ENCODE measurements around the gene LRIG2.

The LRIG2 gene

DNA sequence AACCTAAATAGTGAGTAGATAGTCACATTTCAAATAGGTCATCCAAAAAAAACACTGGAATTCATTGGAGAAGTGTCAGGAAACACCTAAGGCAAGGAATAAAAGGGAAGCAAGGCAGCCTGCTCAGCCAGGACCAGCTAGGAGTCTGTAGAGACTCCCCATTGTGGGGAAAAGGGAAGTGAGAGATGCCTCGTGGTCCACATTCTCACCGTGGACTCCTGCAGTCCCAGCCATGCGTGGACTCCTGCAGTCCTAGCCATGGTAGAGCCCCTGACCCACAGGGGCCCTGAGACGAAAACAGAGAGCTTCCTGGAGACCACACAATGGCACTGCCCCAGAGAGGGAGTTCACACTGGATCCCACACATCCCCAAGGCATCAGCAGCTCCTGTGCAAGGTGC lies 97.5 kb downstream of the LRIG2 start:
- DNase-seq: no peak

GRCh38 chr1:113178106-113178505 lies 105.1 kb downstream of the LRIG2 start:
- no peak for DNase-seq

DNA sequence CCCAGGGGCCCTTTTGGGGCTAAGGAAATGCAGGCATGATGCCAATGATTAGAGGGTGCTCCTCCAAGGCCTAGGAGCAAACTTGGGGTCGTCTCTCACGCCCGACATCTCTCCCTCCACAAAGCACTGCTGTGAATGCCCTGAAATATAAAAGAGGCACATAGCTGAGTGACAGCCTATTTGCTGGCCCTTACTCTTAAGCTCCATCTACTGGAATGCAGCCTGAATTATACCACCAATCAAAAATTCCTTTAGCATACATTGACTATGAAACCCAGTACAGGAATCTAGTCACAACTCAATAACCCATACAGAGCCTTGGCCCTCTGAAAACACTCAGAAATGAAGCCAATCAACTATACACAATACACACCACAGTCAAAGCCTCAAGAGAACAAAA lies 105.5 kb downstream of the LRIG2 start:
- no peak for DNase-seq

All from CD4-positive, alpha-beta T cell treated with Interleukin-1 beta for 1 hour (primary cell).